Measurements from ENCODE around the gene FOXO1.

FOXO1 gene

DNA sequence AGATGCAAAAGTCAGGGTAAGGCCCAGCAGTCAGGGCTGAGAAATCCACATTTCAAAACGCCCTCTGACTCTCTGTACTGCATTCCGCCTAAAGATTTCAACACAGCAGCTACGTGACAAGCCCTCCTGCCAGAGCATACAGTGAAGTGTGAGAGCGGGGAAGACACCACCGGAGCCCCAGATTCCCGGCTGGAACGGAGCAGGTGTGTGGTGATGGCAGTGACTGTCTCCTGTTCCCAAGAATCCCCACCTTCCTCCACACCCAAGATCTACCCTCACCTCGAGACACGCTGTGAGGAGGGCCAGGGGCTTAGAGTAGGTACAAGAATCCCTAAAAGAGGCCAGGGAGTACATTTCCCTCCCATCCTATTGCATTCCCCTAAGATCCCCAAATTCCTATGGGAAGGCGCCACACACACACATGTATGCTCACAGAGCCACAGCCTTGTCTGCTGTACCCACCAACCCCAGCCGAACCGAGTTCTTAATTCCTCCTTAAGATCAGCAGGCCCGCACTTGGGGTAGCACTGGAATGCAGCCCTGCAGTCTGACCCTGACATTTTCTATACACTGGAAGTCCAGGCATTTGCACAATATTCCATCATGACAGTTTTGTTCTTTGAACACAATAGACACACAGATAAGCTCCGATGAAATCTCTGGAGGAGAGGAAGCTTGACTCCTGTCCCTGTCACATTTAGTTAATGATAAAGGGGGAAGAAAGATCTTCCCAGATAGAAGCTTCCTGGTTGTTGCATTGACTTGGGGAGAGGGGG lies 102.9 kb downstream of the FOXO1 start:
- Histone ChIP-seq H3F3A (ENCODE audit: insufficient read depth) (no peaks in the 10 kb centered on the region), H3K79me2 (ENCODE audit: insufficient read depth, low read length) (peaks cover 100% of the 10 kb centered on the region), H3K4me3 (ENCODE audit: insufficient read depth, low read length, poor library complexity, severe bottlenecking) (no peak overlapping the region), H3K27me3 (ENCODE audit: low read length) (no peaks in the 10 kb centered on the region), H3K9ac (ENCODE audit: low read length) (no peak overlapping the region; the same call in 1 of the 2 replicates), H3K4me2 (ENCODE audit: low read depth, low read length, poor library complexity, severe bottlenecking) (peak overlapping the region; percentile 28), H3K27ac (ENCODE audit: low read depth, low read length) (peak overlapping the region; percentile 31; the same call in 1 of the 2 replicates), H4K20me1 (ENCODE audit: low read depth, low read length) (peaks cover 22% of the 10 kb centered on the region; the same call in 1 of the 2 replicates), H3K9me3 (ENCODE audit: insufficient read depth, low read length) (no peaks in the 10 kb centered on the region), H2AFZ (ENCODE audit: low read depth, low read length, severe bottlenecking) (no peak overlapping the region), H3K36me3 (ENCODE audit: low read length) (peaks cover 11% of the 10 kb centered on the region), H3K9me2 (replicated peaks; ENCODE audit: insufficient read depth, low read length) (no peaks in the 10 kb centered on the region)
- TF ChIP-seq, protein P1, sequence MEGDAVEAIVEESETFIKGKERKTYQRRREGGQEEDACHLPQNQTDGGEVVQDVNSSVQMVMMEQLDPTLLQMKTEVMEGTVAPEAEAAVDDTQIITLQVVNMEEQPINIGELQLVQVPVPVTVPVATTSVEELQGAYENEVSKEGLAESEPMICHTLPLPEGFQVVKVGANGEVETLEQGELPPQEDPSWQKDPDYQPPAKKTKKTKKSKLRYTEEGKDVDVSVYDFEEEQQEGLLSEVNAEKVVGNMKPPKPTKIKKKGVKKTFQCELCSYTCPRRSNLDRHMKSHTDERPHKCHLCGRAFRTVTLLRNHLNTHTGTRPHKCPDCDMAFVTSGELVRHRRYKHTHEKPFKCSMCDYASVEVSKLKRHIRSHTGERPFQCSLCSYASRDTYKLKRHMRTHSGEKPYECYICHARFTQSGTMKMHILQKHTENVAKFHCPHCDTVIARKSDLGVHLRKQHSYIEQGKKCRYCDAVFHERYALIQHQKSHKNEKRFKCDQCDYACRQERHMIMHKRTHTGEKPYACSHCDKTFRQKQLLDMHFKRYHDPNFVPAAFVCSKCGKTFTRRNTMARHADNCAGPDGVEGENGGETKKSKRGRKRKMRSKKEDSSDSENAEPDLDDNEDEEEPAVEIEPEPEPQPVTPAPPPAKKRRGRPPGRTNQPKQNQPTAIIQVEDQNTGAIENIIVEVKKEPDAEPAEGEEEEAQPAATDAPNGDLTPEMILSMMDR (IDR thresholded peaks at IDR 0.05; ENCODE audit: insufficient read depth, low read length, poor library complexity, severe bottlenecking): no peak
- TF ChIP-seq EZH2phosphoT487 (conservative IDR thresholded peaks at IDR 0.05; ENCODE audit: low read length): no peak

DNA sequence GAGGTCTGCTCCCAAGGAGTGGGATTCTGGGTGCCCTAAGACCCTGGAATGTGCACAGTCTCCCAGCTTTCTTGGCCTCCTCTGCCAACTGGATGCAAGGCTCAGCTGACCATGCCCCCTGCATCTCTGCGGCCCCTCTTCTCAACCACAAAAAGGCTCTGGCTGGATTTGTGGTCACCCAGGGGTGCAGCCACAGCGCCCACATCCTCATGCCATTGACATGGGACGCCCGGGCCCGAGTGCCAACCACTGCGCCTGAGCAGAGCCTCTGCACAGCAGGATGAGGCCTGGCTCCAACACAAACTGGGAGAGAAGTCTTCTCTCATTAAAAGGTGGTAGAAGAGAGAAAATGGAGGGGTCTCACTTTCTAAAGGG lies 103.5 kb downstream of the FOXO1 start:
- Histone ChIP-seq H3K9ac (ENCODE audit: low read length) (no peak overlapping the region; the same call in 1 of the 2 replicates), H3K27me3 (ENCODE audit: low read length) (no peaks in the 10 kb centered on the region), H3F3A (ENCODE audit: insufficient read depth) (0 out of 2 replicates have a peak, but pooled peaks cover 5% of the 10 kb centered on the region), H3K4me2 (ENCODE audit: low read depth, low read length, poor library complexity, severe bottlenecking) (no peak overlapping the region), H3K9me2 (replicated peaks; ENCODE audit: insufficient read depth, low read length) (no peaks in the 10 kb centered on the region), H4K20me1 (ENCODE audit: low read depth, low read length) (peaks cover 27% of the 10 kb centered on the region), H3K36me3 (ENCODE audit: low read length) (peaks cover 15% of the 10 kb centered on the region), H3K4me3 (ENCODE audit: insufficient read depth, low read length, poor library complexity, severe bottlenecking) (no peak overlapping the region), H2AFZ (ENCODE audit: low read depth, low read length, severe bottlenecking) (no peak overlapping the region), H3K27ac (ENCODE audit: low read depth, low read length) (peak overlapping the region; percentile 31; the same call in 1 of the 2 replicates), H3K79me2 (ENCODE audit: insufficient read depth, low read length) (peaks cover 100% of the 10 kb centered on the region), H3K9me3 (ENCODE audit: insufficient read depth, low read length) (no peaks in the 10 kb centered on the region)
- TF ChIP-seq, protein P1 (IDR thresholded peaks at IDR 0.05; ENCODE audit: insufficient read depth, low read length, poor library complexity, severe bottlenecking): no peak
- no peak for TF ChIP-seq EZH2phosphoT487 (conservative IDR thresholded peaks at IDR 0.05; ENCODE audit: low read length)

DNA sequence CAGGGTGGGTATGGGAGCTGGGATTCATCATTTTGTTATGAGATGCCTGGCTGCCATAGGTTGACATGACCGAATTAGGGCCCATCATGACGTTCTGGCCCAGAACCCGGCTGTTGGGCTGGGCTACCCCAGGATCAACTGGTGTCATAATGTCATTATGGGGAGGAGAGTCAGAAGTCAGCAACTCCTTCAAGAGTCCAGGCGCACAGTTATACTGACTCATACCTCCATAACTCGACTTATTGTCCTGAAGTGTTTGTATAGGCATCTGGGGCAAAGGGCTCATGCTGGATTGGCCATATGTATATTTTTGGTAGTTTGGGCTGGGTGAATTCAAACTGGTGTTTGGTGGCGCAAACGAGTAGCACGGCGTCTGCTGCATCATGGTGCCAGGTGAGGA lies 106.5 kb downstream of the FOXO1 start:
- H3K27ac ChIP-seq (ENCODE audit: low read depth, low read length): no peak overlapping the region
- H3K4me2 ChIP-seq (ENCODE audit: low read depth, low read length, poor library complexity, severe bottlenecking): no peak overlapping the region
- peaks cover 100% of the 10 kb centered on the region for H3K79me2 ChIP-seq (ENCODE audit: insufficient read depth, low read length)
- H3K4me3 ChIP-seq (ENCODE audit: insufficient read depth, low read length, poor library complexity, severe bottlenecking): no peak overlapping the region
- H3K27me3 ChIP-seq (ENCODE audit: low read length): no peaks in the 10 kb centered on the region
- no peaks in the 10 kb centered on the region for H3K9me2 ChIP-seq (replicated peaks; ENCODE audit: insufficient read depth, low read length)
- H2AFZ ChIP-seq (ENCODE audit: low read depth, low read length, severe bottlenecking): no peak overlapping the region
- TF ChIP-seq, protein P1 (IDR thresholded peaks at IDR 0.05; ENCODE audit: insufficient read depth, low read length, poor library complexity, severe bottlenecking): no peak
- no peak for TF ChIP-seq EZH2phosphoT487 (conservative IDR thresholded peaks at IDR 0.05; ENCODE audit: low read length)
- 0 out of 2 replicates have a peak, but pooled peaks cover 5% of the 10 kb centered on the region for H3F3A ChIP-seq (ENCODE audit: insufficient read depth)
- peaks cover 36% of the 10 kb centered on the region for H3K36me3 ChIP-seq (ENCODE audit: low read length)
- no peaks in the 10 kb centered on the region for H3K9me3 ChIP-seq (ENCODE audit: insufficient read depth, low read length)
- peaks cover 47% of the 10 kb centered on the region for H4K20me1 ChIP-seq (ENCODE audit: low read depth, low read length)
- no peak overlapping the region for H3K9ac ChIP-seq (ENCODE audit: low read length)

Measured in SU-DHL-6 (cell line).